ENCODE results near the gene PYGB.

PYGB gene

DNA sequence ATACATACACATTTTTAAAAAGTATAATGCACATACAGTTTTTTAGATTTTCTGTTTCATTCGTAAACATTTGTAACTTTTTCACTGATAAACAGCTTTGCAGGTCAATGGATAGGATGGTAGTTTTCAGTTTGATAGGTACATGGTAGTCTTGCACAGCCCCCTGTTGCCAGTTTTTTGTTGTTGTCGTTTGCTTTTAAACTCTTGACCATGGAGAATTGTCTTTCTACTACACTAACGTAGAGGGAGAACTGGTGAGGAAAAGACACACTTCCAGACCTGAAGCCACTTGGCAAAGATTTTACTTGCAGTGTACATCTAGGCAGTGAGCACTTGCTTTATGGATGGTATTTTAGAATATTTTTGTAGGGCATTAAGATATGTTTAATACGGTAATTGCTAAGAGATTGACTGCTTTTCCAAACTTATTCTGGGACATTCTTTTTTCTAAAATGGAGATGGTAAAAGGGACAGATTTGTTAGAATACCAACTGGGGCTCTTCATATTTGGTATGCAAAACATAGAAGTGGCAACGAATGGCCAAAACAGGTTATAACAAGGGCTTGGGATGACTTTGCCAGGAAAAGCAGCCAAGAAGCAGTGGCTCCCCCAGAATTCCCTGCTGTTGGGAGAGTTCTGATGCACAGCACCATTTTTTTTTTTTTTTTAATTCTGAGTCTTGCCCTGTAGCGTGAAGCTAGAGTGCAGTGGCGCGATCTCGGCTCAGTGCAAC lies 1.5 kb downstream of the PYGB start:
- DNase-seq, result no peak

- no peak for DNase-seq
Measured at GRCh38 chr20:25250508-25250907, 2.6 kb downstream of the PYGB start.

- no peak for DNase-seq
Measured at GRCh38 chr20:25251019-25251418, 3.1 kb downstream of the PYGB start.

DNA sequence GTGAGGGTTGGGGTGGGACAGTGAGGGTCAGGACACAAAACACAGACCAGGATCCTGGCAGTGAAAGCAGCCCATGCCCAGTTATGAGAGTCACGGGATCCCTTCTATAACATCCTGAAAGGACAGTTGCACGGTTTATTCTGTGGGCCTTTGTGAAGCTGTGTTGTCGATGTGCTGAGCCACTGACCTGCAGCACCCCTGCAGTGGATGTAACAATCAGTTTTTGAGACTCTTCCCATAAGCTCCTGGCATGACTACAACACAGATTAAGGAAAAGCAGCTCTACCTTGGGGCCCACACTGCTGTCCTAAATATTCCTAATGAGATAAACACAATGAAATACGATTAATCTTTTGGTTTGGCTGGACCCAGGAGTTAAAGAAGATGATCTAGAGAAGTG lies 3.7 kb downstream of the PYGB start:
- no peak for DNase-seq

DNA sequence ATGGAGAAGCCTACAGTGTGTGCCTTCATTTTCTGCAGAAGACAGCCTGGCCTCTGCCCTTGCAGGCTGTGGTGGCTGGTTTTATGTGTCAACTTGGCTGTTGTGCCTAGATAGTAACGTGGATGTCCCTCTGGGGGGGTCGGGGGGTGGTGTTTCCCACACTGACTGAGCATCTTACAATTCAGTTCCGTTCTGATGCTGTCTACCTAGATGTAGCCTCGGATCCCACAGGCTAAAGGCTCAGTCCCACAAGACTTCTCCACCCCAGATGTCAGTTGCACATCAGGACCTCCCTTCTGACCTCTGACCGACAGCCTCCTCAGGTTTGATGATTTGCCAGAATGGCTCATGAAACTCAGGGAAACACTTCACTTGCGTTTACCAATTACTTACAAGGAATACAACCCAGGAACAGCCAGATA lies 4.4 kb downstream of the PYGB start:
- no peak for DNase-seq

DNA sequence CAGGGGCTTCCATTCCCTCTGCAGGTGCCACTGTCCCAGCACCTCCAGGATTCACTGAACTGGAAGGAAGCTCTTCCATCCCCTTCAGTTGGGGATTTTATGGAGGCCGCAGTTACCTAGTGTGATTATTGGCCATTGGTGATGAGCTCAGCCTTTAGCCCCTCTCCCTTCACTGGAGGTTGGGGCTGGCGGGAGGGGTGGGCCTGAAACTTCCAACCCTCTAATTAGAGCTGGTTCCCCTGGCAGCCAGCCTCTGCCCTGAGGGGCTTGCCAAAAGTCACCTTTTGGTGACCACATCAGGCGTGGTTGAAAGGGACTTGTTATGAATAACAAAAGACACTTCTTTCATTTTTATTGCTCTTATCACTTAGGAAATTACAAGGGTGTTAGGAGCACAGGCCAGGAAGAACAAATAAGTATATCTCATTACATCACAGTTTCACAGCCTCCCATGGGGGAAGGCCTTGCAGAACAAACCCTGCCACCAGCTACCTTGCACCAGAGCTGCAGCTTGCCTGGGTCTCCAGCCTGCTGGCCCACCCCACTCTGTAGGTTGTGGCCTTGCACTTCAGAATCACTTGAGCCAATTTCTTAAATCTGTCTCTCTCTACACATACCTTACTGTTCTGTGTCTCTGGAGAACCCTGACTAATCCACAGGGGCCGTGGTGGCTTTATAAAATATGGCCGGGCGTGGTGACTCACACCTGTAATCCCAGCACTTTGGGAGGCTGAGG lies 5.0 kb downstream of the PYGB start:
- DNase-seq, result no peak

GRCh38 chr20:25253606-25254275 lies 5.9 kb downstream of the PYGB start:
- no peak for DNase-seq

- no peak for DNase-seq
Measured at GRCh38 chr20:25254571-25254970, 6.7 kb downstream of the PYGB start.

GRCh38 chr20:25254986-25255680 lies 7.2 kb downstream of the PYGB start:
- no peak for DNase-seq

GRCh38 chr20:25256226-25256859 lies 8.5 kb downstream of the PYGB start:
- no peak for DNase-seq

DNA sequence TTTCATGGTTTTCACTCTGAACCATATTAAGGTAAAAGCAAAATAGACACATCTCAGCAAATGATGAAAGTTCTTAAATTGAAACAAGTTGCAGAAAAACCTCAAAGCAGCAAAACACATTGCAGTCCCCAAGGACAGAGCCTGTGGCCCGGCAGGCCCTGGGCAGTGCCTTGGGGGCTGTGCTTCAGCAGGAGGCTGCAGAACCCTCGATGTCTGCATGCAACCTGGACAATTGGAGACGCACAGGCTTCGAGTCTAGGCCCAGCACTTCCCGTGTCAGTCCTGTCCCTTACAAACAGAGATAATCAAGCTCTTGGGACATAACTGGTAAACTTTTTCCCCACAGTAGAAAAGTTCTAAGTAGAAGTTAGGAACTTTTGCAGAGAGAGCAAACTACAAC lies 9.2 kb downstream of the PYGB start:
- no peak for DNase-seq

DNA sequence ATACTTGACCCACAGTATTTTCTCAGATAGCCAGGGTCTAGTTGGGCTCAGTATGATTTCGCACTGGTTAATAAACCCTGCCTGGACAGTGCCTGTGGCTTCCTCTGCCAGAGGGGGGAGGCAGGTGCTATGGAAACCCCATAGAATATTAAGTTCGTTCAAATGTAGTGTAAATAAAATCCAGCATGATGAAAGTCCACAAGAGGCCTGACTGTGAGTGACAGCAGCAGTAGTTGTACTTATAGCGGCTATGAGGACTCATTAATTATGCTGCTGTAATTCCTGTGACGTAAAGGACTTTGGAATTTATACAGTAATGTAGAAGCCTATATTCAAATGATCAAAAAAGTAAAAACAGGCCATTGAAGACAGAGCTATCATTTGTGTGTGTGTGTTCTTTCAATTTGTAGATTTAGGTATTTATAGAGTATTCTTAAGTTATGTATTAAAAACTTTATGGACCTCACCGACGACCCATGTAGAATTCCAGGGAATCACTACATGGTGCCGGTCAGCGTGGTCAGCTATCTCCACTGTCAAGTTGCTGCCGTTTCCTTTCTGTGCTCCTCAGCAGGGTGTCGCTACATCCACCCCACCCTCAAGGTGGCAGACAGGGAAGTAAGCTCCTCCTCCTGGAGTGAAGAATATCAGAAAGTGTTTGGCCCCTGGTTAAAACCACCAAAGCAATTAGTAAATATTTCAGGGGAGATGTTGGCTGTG lies 10.0 kb downstream of the PYGB start:
- no peak for DNase-seq

- DNase-seq, result no peak
Measured at GRCh38 chr20:25258476-25258805, 10.6 kb downstream of the PYGB start.

DNA sequence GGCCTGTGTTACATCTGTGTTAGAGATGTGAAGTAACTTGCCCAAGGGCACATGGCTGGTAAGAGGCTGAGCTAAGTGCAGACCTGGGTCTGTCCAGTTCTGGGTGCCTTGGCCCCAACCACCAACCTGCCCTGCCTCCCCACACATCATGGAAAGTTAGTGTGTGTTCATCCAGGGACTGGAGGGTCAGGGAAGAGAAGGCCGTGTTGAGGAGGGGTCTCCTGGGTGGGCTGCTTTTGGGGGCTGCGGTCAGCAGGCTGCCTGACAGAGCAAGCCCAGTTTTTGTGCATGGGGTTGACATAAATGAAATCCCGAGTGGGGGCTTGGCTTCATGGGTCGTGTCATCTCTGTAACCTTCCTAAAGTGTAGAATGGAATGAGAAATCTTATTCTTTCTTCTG lies 10.9 kb downstream of the PYGB start:
- no peak for DNase-seq

- no peak for DNase-seq
Measured at GRCh38 chr20:25259358-25259757, 11.5 kb downstream of the PYGB start.

- DNase-seq, result peak; percentile 41
Measured at GRCh38 chr20:25259788-25260254, 11.9 kb downstream of the PYGB start.

- DNase-seq, result peak; percentile 30
Measured at GRCh38 chr20:25260770-25261437, 13.0 kb downstream of the PYGB start.

DNA sequence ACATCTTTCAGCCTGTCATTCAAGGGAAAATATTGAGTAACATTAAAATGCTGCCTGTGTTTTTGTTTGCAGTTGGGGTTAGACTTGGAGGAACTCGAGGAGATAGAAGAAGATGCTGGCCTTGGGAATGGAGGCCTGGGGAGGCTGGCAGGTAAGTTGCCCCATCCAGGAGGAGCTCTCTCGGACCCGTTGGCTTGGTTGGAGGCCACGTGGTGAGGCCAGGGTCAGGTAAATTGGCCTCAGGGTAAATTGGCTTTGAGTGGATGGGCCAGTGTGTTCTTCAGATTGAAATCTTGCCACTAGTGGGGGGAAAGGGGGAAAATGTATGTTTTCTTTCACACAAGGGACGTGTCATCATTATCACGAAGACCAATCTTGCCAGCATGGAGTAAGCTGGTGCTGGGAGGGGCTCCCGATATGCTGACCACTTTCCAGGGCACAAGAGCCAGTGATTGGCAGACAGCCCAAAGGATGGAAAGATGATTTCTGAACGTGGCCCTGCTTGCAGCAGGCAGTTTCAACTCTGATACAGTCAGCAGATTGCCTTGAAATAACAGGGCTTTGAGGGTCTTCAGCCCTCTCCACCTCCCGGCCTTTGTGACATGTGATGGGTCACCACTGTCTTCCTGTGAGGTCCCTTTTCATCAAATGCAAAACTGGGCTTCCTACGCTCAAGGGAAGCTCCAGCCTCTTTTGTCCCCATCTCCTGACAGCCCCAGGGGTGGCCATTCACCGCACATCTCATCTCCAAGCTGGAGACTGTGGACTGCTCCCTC lies 21.4 kb downstream of the PYGB start:
- DNase-seq, result no peak

GRCh38 chr20:25269833-25270170 lies 21.9 kb downstream of the PYGB start:
- DNase-seq, result no peak

GRCh38 chr20:25270829-25271251 lies 23.0 kb downstream of the PYGB start:
- no peak for DNase-seq

All from CD4-positive, alpha-beta T cell treated with Interleukin-6 for 4 hours (primary cell).